ENCODE data around the gene LRRC45.

- TF ChIP-seq CTCF (IDR thresholded peaks at IDR 0.05) = no peak
- TF ChIP-seq POLR2AphosphoS5 (IDR thresholded peaks at IDR 0.05) = no peak
- TF ChIP-seq POLR2A (IDR thresholded peaks at IDR 0.05) = no peak
- no peak for TF ChIP-seq EP300 (IDR thresholded peaks at IDR 0.05)
Observed at GRCh38 chr17:82031303-82031884, 8.3 kb downstream of the LRRC45 start, which contains the start of gene RAC3.

All from stomach (tissue), 4 donors.